Tibial nerve (tissue), 4 donors: ENCODE results near the gene MOB1B. TPM values are rescaled to one million over a fixed set of nuclear protein-coding genes. Genes with fewer than 3 reads are reported as not detected.

Source experiments
- DNase-seq, 2 donors: peaks; one replicate each; pipeline ENCODE4 v3.0.0-alpha.2; 2019; ENCODE audit warnings: low spot score in 2 of 2
- H3K27ac ChIP-seq, 4 donors: fragments of 200-600 bp; sonication (generic) in 3 of 4; one replicate each; pipeline ENCODE4 v1.5.1; 2017 to 2019; ENCODE audit warnings: mild to moderate bottlenecking in 1 of 4
- H3K27me3 ChIP-seq, 2 donors: fragments of 200-600 bp; sonication (generic) in 1 of 2; one replicate each; pipeline versions ENCODE4 v1.5.1 to v1.6.0; 2017 to 2019
- H3K36me3 ChIP-seq, 3 donors: fragments of 200-600 bp; sonication (generic); one replicate each; pipeline ENCODE4 v1.5.1; 2018 to 2019
- H3K4me1 ChIP-seq, 4 donors: fragments of 200-600 bp; sonication (generic) in 3 of 4; one replicate each; pipeline ENCODE4 v1.5.1; 2017 to 2019
- H3K4me3 ChIP-seq, 4 donors: fragments of 200-600 bp; sonication (generic) in 3 of 4; one replicate each; pipeline ENCODE4 v1.5.1; 2017 to 2019; ENCODE audit warnings: mild to moderate bottlenecking in 1 of 4, moderate library complexity in 1 of 4
- H3K9me3 ChIP-seq, 4 donors: fragments of 200-600 bp; sonication (generic) in 3 of 4; one replicate each; pipeline ENCODE4 v1.5.1; 2017 to 2019
- CTCF ChIP-seq, 5 experiments: fragments of 200-600 bp in 3 of 5; fragments of 450-650 bp in 2 of 5; sonication (generic) in 3 of 5; IDR thresholded peaks; one replicate each; pipeline ENCODE4 v1.5.1; 2016 to 2019; ENCODE audit warnings: antibody characterized with exemption in 5 of 5, mild to moderate bottlenecking in 3 of 5, moderate library complexity in 2 of 5
- EP300 ChIP-seq, 2 donors: sonication (generic); formaldehyde crosslinking; IDR thresholded peaks; one replicate each; pipeline ENCODE4 v1.6.1; 2017; ENCODE audit warnings: antibody characterized with exemption in 2 of 2, mild to moderate bottlenecking in 1 of 2
- POLR2A ChIP-seq, 2 donors: fragments of 450-650 bp; IDR thresholded peaks; one replicate each; pipeline ENCODE4 v1.6.1; 2017; ENCODE audit warnings: antibody characterized with exemption in 2 of 2, mild to moderate bottlenecking in 2 of 2, moderate library complexity in 2 of 2
- WGBS, 2 donors: methylation state at CpG; one replicate each; pipeline ENCODE4 v1.1.5; 2018; 5-methylcytosine and 5-hydroxymethylcytosine counted together
- total RNA-seq, 4 donors: library from RNA; depleted of rRNA; stranded (reverse); fragments of >200 nt; gene quantifications; one replicate each; pipeline ENCODE4 v1.1.0, GENCODE V29; 2016

The MOB1B gene
- total RNA-seq, 4 donors from 2014 or later: 12.7 to 23.8 (median 18.2) TPM

- H3K4me3 ChIP-seq: no peak overlapping the region
- H3K27me3 ChIP-seq: no peaks in the 10 kb centered on the region
- no peak overlapping the region for H3K27ac ChIP-seq
- no peak for DNase-seq
- H3K4me1 ChIP-seq: no peaks in the 10 kb centered on the region
- no peaks in the 10 kb centered on the region for H3K36me3 ChIP-seq
- H3K9me3 ChIP-seq: no peaks in the 10 kb centered on the region
- no peak for TF ChIP-seq EP300 (IDR thresholded peaks at IDR 0.05)
- no peak for TF ChIP-seq POLR2A (IDR thresholded peaks at IDR 0.05)
- TF ChIP-seq CTCF (IDR thresholded peaks at IDR 0.05): no peak
Measured at GRCh38 chr4:70868778-70869177, 33.4 kb upstream of the MOB1B start.

GRCh38 chr4:70873216-70873615 lies 29.0 kb upstream of the MOB1B start:
- Histone ChIP-seq H3K4me3 (no peak overlapping the region), H3K27me3 (no peaks in the 10 kb centered on the region), H3K4me1 (no peaks in the 10 kb centered on the region), H3K36me3 (no peaks in the 10 kb centered on the region), H3K27ac (no peak overlapping the region), H3K9me3 (no peaks in the 10 kb centered on the region)
- TF ChIP-seq EP300 (IDR thresholded peaks at IDR 0.05) (no peak), POLR2A (IDR thresholded peaks at IDR 0.05) (no peak), CTCF (IDR thresholded peaks at IDR 0.05) (no peak)
- no peak for DNase-seq
- 76 to 85% methylated on average over 3 of the region's 3 CpGs for WGBS, 2 donors

GRCh38 chr4:70874268-70875156 lies 27.7 kb upstream of the MOB1B start:
- DNase-seq: no peak
- H3K36me3 ChIP-seq: no peaks in the 10 kb centered on the region
- no peak overlapping the region for H3K4me3 ChIP-seq
- 92 to 93% methylated on average over 19 of the region's 19 CpGs for WGBS, 2 donors
- TF ChIP-seq POLR2A (IDR thresholded peaks at IDR 0.05): no peak
- TF ChIP-seq CTCF (IDR thresholded peaks at IDR 0.05): no peak
- no peak for TF ChIP-seq EP300 (IDR thresholded peaks at IDR 0.05)
- no peaks in the 10 kb centered on the region for H3K9me3 ChIP-seq
- no peak overlapping the region for H3K27ac ChIP-seq
- no peaks in the 10 kb centered on the region for H3K27me3 ChIP-seq
- no peaks in the 10 kb centered on the region for H3K4me1 ChIP-seq

GRCh38 chr4:70877556-70877955 lies 24.6 kb upstream of the MOB1B start:
- Histone ChIP-seq H3K9me3 (no peaks in the 10 kb centered on the region), H3K4me1 (no peaks in the 10 kb centered on the region), H3K36me3 (no peaks in the 10 kb centered on the region), H3K4me3 (no peak overlapping the region), H3K27me3 (no peaks in the 10 kb centered on the region), H3K27ac (no peak overlapping the region)
- TF ChIP-seq CTCF (IDR thresholded peaks at IDR 0.05): no peak
- TF ChIP-seq EP300 (IDR thresholded peaks at IDR 0.05): no peak
- TF ChIP-seq POLR2A (IDR thresholded peaks at IDR 0.05): no peak
- no peak for DNase-seq
- WGBS, 2 donors: 88 to 89% methylated on average over 3 of the region's 3 CpGs

DNA sequence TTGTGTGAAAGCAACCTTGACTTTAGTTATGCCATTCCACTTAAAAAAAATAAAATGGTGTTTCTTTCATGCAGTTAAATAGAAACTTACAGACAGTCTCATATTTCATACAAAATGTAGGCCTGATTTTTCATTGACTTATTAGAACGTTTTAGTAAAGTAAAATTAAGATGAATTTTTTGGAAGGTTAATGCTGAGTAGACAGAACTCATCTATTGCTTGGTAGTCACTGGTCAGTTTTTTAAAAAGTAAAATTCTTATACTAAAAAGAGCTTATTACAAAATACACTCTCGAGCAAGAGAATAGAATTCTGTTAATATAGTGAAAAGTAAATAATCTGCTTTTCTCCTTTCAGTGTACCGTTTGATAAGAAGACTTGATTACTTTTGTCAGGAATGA lies 21.4 kb upstream of the MOB1B start:
- H3K9me3 ChIP-seq: no peaks in the 10 kb centered on the region
- no peaks in the 10 kb centered on the region for H3K27me3 ChIP-seq
- H3K4me3 ChIP-seq: no peak overlapping the region
- 70 to 74% methylated on average over 3 of the region's 3 CpGs for WGBS, 2 donors
- H3K4me1 ChIP-seq: no peaks in the 10 kb centered on the region
- H3K36me3 ChIP-seq: no peaks in the 10 kb centered on the region
- no peak overlapping the region for H3K27ac ChIP-seq
- no peak for DNase-seq
- TF ChIP-seq CTCF (IDR thresholded peaks at IDR 0.05): no peak
- TF ChIP-seq POLR2A (IDR thresholded peaks at IDR 0.05): no peak
- TF ChIP-seq EP300 (IDR thresholded peaks at IDR 0.05): no peak
